Activated naive CD8-positive, alpha-beta T cell treated with anti-CD3 and anti-CD28 coated beads, Interleukin-2, amount 10 ng/mL, durations not matched to agents 7 days and 5 days (primary cell): ENCODE results near the gene GGTA1. TPM values are rescaled to one million over a fixed set of nuclear protein-coding genes. Genes with fewer than 3 reads are reported as not detected.
A peak's percentile ranks its signal among the peaks of the same experiment; 100 is the strongest.
"Not testable (repeated sequence)": the region's sequence is repeated elsewhere in the genome, so short reads cannot be mapped to it uniquely, and the experiment has no call there.

Source experiments
- ATAC-seq: fragments of 150-1000 bp; cut with Tn5 transposase; one replicate; pipeline ENCODE4 v1.10.0; 2021; ENCODE audit warnings: low read depth, moderate library complexity
- POLR2A ChIA-PET: fragments of 350-600 bp; sonication (Branson Sonifier 250); formaldehyde crosslinking; loops from one replicate; lab custom pipeline; 2021; ENCODE audit warnings: antibody characterized with exemption; lab: Charles Lee
- DNase-seq: peaks from one replicate; pipeline ENCODE4 v3.0.0; 2021
- H3K27ac Mint-ChIP-seq: one replicate; pipeline ENCODE4 v1.8.0; 2022; ENCODE audit warnings: mild to moderate bottlenecking, mixed read lengths
- H3K27me3 Mint-ChIP-seq: one replicate; pipeline ENCODE4 v1.8.0; 2022; ENCODE audit warnings: mild to moderate bottlenecking, moderate library complexity, mixed read lengths
- H3K36me3 Mint-ChIP-seq: one replicate; pipeline ENCODE4 v1.8.0; 2021; ENCODE audit warnings: mild to moderate bottlenecking, mixed read lengths
- H3K4me1 Mint-ChIP-seq: one replicate; pipeline ENCODE4 v1.8.0; 2021; ENCODE audit warnings: mixed read lengths
- H3K4me3 Mint-ChIP-seq: one replicate; pipeline ENCODE4 v1.8.0; 2022; ENCODE audit warnings: mild to moderate bottlenecking, moderate library complexity, mixed read lengths
- H3K9me3 Mint-ChIP-seq: one replicate; pipeline ENCODE4 v1.8.0; 2021; ENCODE audit warnings: mixed read lengths
- total RNA-seq, 2 experiments: library from RNA; stranded (reverse); gene quantifications; one replicate each; pipeline ENCODE4 v1.2.3, GENCODE V29; 2021

The GGTA1 gene
- not detected for total RNA-seq

DNA sequence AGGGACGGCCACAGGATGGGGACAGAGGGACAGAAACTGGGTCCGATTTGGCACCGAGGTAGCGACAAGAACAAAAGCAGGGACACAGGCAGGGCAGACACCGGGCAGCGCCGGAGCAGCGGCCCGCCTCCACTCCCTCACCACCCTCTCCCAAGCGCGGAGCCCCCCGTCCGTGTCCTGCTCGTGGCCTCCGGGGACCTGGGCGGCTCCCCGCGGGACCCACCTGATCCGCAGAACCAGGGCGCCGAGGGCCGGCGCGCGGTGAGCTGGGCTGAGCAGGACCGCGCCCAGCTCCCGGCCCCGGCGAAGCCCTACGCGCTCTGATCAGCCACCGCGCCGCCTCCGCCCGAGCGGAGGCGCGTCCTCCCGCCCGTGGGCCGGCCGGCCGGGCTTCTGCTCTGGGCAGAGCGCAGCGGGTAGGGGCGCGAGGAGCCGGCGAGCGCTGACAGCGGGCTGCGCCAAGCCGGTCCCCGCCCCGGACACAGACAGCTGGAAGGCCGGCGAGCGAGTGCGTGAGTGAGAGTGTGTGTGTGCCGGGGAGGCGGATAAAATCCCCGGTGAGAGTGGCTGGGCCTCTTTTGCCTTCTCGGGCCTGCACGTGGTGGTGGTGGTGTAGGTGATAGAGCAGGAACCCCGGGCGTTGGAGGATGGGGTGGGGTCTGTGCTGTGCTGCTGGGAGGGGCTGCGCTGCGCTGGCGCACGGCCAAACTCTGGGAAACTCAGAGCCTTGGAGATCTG, at the start of gene GGTA1:
TSS of gene GGTA1 (minus strand) at position 418 of the 738 bp plus-strand sequence. CDS start 31,922 bp downstream, outside the sequence.
- peak; percentile 45 for ATAC-seq
- Mint-ChIP-seq H3K27ac (no peak within 1 kb of the TSS), H3K36me3 (no peaks in the 10 kb centered on the region), H3K4me3 (peak within 1 kb of the TSS; percentile 71), H3K4me1 (peaks cover 22% of the 10 kb centered on the region), H3K9me3 (peaks cover 3% of the 10 kb centered on the region), H3K27me3 (peaks cover 62% of the 10 kb centered on the region)
- peak; percentile 52 for DNase-seq
- POLR2A ChIA-PET: no interaction called here

DNA sequence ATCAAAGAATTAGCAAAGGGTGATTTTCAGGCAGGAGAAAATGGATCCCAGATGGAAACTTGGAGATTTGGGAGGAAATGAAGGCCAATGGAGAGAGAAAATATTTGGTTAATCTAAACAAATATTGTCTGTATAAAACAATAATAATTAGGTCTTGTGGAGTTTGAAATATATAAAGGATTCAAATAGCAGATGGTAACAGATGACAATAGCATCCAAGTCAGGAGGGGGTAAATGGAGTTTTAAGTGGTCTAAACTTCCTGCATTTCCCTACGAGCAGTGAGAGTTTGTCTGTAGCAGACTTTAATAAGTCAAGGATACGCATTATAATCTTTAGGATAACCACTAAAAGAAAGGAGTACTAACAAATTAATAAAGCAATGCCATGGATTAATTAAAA, 49.0 kb upstream of the GGTA1 start:
- peaks cover 33% of the 10 kb centered on the region for H3K27me3 Mint-ChIP-seq
- H3K36me3 Mint-ChIP-seq: no peaks in the 10 kb centered on the region
- no peak for ATAC-seq
- no peaks in the 10 kb centered on the region for H3K9me3 Mint-ChIP-seq
- no peak overlapping the region for H3K27ac Mint-ChIP-seq
- peaks cover 4% of the 10 kb centered on the region for H3K4me1 Mint-ChIP-seq
- no peak overlapping the region for H3K4me3 Mint-ChIP-seq
- POLR2A ChIA-PET: no interaction called here
- DNase-seq: no peak

DNA sequence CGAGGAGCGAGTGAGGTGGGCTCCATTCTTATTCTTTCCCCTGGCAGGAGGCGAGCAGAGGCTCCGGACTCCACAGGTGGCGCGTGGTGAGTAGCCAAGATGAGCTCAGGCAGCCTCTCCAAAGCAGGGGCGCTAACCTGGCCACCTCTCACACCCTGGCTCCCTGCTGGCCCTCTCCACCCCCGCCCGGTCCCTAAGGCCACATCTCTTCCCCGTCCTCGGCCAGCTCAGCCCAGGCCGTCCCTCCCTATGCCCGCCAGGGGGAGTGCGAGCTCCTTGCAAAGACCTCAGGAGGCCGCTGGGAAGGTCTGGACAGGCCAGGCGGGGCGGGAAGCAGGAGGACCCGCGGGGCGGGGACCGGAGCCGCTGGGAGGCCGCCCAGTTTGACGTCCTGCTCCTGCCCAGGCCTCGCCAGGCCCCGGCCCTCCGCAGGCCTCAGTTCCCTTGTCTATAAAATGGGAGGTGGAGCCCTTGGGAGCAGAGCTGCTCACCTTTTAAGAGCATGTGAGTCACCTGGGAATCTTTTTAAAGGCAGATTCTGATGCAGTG, 46.3 kb upstream of the GGTA1 start:
- Mint-ChIP-seq H3K4me1 (peaks cover under 1% of the 10 kb centered on the region), H3K27ac (no peak overlapping the region), H3K9me3 (no peaks in the 10 kb centered on the region), H3K36me3 (no peaks in the 10 kb centered on the region), H3K4me3 (no peak overlapping the region), H3K27me3 (peaks cover 22% of the 10 kb centered on the region)
- POLR2A ChIA-PET: interaction anchor here (1.1 kb wide), 1 partner anchor 138 kb away, joined by 4 read pairs; no protein-coding TSS in a partner anchor
- ATAC-seq (peak; percentile 92), DNase-seq (peak; percentile 85)

DNA sequence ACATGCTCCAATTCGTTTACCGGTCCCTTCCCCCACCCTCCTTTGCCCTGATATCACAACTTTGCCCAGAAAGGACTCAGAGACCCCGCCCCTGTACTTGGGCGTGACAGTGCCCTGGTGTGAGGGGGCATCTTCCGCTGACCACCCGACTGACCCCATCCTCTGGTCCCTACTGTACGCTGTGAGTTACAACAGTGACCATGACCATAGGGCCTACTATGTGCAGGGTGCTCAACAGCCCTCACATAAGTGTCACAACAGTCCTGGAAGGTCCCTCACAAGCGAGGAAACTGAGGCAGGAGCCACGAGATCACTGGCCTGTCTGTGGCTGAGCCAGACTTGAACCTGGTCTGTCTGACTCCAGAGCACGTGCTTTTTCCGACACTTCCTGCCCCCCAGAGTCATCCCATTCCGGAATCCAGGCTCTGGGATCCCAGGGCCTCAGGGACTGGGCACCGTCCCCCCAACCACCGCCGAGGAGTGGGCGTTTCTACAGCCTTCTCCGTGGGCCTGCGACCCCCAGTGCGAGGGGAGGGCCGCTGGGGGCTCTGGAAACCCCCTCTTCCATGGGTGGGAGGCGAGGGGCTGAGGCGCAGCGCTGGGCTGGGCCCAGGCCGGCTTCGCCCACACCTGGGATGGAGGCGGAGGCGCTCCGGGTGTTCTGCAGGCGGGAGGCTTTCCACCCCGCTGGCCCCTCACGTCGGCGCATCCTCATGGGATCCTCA, 45.7 kb upstream of the GGTA1 start:
- ATAC-seq (no peak), DNase-seq (no peak)
- Mint-ChIP-seq H3K9me3 (no peaks in the 10 kb centered on the region), H3K4me1 (no peaks in the 10 kb centered on the region), H3K27ac (no peak overlapping the region), H3K27me3 (peaks cover 21% of the 10 kb centered on the region), H3K36me3 (no peaks in the 10 kb centered on the region), H3K4me3 (no peak overlapping the region)
- POLR2A ChIA-PET: interaction anchor here (1.1 kb wide), 1 partner anchor 139 kb away, joined by 4 read pairs; no protein-coding TSS in a partner anchor

DNA sequence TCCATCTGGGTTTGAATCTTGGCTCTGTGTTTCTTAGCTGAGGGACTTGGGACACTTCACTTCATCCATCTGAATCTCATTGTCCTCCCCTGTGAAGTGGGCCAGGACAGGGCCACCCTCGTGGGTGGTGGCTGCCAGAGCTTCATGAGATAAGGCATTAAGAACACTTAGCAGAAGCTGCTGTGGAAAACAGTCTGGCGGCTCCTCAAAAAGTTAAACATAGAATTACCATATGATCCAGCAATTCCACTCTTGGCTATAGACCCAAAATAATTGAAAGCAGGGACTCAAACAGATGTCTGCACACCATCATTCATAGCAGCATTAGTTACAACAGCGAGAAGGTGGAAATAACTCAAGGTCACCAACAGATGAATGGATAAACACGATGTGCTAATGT, 42.4 kb upstream of the GGTA1 start:
- Mint-ChIP-seq H3K4me3 (no peak overlapping the region), H3K9me3 (no peaks in the 10 kb centered on the region), H3K4me1 (no peaks in the 10 kb centered on the region), H3K36me3 (no peaks in the 10 kb centered on the region), H3K27ac (no peak overlapping the region), H3K27me3 (peaks cover 8% of the 10 kb centered on the region)
- ATAC-seq: no peak
- no peak for DNase-seq
- POLR2A ChIA-PET: no interaction called here

DNA sequence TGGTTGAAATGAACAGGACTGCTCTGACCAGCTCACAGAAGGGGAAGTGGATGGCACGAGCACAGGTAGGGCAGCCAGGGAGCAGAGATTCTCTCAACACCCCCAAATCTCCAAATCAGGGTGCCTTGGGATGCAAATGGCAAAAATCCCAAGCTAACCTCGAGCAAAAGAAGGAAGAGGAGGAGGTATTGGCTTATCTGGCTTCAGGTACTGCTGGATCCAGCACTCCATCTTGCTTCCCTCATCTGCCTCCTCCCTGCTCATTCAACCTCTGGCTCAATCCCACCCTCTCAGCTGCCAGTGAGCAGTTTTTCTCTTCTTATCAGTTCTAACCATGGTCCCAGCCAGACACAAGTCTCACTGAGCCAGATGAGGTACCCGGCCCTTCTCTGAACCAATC, 41.6 kb upstream of the GGTA1 start:
- POLR2A ChIA-PET: no interaction called here
- DNase-seq (no peak), ATAC-seq (no peak)
- no peaks in the 10 kb centered on the region for H3K9me3 Mint-ChIP-seq
- H3K27me3 Mint-ChIP-seq: peaks cover 2% of the 10 kb centered on the region
- H3K4me3 Mint-ChIP-seq: no peak overlapping the region
- H3K27ac Mint-ChIP-seq: no peak overlapping the region
- no peaks in the 10 kb centered on the region for H3K36me3 Mint-ChIP-seq
- H3K4me1 Mint-ChIP-seq: no peaks in the 10 kb centered on the region

DNA sequence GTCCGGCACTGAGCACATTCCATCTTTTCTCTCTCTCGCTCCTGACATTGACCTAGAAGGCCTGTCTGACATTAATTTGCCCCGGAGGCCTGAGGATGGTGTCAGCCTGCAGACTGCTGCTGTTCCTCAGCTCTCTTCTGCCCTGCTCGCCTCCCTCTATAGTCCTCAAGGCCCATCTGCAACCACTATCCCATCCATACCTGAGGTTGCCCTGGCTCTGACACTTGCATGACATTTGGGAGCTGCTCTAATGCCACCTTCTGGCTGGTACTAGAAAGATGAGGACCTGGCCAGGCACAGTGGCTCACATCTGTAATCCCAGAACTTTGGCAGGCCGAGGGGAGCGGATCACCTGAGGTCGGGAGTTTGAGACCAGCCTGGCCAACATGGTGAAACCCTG, 38.6 kb upstream of the GGTA1 start:
- no peaks in the 10 kb centered on the region for H3K4me1 Mint-ChIP-seq
- no peak overlapping the region for H3K4me3 Mint-ChIP-seq
- DNase-seq (no peak), ATAC-seq (no peak)
- POLR2A ChIA-PET: no interaction called here
- H3K36me3 Mint-ChIP-seq: no peaks in the 10 kb centered on the region
- H3K9me3 Mint-ChIP-seq: no peaks in the 10 kb centered on the region
- peaks cover 7% of the 10 kb centered on the region for H3K27me3 Mint-ChIP-seq
- H3K27ac Mint-ChIP-seq: no peak overlapping the region

DNA sequence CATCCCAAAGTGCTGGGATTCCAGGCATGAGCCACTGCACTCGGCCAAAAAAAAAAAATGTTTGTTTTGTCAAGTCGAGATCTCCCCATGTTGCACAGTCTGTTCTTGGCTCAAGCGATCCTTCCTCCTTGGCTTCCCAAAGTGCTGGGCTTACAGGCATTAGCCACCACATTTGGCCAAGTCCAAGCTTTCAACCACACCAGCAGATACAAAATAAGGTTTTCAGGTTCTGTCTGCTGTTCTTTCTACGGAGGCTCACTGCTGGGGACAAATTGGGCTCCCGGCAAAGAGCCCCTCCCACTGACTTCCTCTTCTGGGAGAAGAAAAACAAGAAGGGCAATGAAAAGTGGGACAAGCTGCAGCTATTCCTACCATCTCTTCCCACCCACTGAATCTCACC, 37.6 kb upstream of the GGTA1 start:
- ATAC-seq (no peak), DNase-seq (no peak)
- Mint-ChIP-seq H3K4me1 (no peaks in the 10 kb centered on the region), H3K36me3 (no peaks in the 10 kb centered on the region), H3K27ac (no peak overlapping the region), H3K4me3 (no peak overlapping the region), H3K9me3 (no peaks in the 10 kb centered on the region), H3K27me3 (peaks cover 7% of the 10 kb centered on the region)
- POLR2A ChIA-PET: no interaction called here

DNA sequence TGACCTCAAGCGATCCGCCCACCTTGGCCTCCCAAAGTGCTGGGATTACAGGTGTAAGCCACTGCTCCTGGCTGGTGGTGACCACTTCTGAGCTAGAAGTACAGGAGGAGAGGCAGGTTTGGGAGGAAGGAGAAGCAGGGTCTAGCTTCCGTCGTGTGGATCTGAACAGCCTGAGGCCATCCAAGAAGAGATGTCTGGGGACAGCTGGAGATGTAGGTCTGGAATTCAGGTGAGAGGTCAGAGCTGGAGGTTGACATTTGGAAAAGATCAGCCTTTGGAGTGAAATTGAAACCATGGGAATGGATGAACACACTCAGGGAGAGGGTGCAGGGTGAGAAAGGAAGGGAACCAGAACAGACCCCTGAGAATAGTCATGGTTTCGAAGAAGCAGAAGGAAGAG, 33.2 kb upstream of the GGTA1 start:
- no peaks in the 10 kb centered on the region for H3K36me3 Mint-ChIP-seq
- ATAC-seq: no peak
- H3K27me3 Mint-ChIP-seq: peaks cover 7% of the 10 kb centered on the region
- DNase-seq: no peak
- no peak overlapping the region for H3K4me3 Mint-ChIP-seq
- H3K27ac Mint-ChIP-seq: no peak overlapping the region
- H3K4me1 Mint-ChIP-seq: no peaks in the 10 kb centered on the region
- POLR2A ChIA-PET: no interaction called here
- H3K9me3 Mint-ChIP-seq: no peaks in the 10 kb centered on the region

DNA sequence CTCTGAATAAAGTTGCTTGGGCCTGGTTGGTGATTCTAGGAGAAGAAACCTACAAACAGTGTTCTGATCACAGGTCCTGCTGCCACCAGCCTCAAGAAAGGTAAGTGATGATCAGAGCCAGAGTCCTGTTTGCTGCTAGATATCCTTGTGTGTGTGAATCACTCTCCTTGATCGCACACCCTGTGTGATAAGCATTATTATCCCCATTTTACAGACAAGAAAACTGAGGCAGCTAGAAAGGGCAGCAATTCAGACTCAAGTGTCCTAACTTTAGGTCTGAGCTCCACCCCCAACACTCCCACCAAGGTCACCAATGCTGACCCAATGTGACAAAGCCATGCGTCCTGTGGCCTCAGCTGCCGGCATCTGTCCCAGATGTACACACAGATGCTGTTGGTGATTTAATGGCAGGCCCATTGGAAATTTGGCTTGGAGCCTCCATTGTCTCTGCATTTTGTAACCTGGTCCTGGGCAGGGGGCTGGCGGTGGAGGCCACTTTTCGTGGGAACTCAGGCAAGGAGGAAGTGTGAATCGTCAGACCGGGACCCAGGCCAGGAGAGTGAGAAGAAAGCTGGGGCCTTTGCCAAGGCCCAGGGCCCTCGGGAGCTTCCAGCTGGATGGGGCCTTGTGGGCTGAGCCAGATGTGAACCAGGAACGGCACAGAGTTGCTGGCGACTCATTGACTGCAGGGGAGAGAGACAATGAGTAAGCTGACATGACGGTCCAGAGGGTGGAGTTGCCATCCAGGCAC, 29.8 kb upstream of the GGTA1 start:
- peaks cover 11% of the 10 kb centered on the region for H3K27me3 Mint-ChIP-seq
- no peak overlapping the region for H3K27ac Mint-ChIP-seq
- H3K9me3 Mint-ChIP-seq: no peaks in the 10 kb centered on the region
- POLR2A ChIA-PET: no interaction called here
- DNase-seq: no peak
- H3K4me3 Mint-ChIP-seq: no peak overlapping the region
- ATAC-seq: no peak
- no peaks in the 10 kb centered on the region for H3K36me3 Mint-ChIP-seq
- no peaks in the 10 kb centered on the region for H3K4me1 Mint-ChIP-seq

DNA sequence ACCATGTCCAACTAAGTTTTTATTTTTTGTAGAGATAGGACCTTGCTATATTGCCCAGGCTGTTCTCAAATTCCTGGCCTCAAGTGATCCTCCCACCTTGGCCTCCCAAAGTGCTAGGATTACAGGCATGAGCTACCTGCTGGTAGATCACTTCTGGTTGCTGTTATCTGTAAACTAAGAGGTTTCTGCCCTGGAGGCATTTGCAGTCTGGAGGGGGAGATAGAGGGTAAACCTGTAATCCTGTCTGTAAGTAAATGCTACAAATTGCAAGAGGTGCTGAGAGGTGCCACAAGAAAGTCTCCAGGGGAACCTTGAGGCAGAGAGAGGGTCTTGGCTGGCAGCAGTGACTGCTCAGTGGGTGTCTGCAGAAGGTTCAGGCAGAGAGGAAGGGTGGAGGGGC, 29.0 kb upstream of the GGTA1 start:
- POLR2A ChIA-PET: no interaction called here
- Mint-ChIP-seq H3K27ac (no peak overlapping the region), H3K9me3 (no peaks in the 10 kb centered on the region), H3K27me3 (peaks cover 10% of the 10 kb centered on the region), H3K36me3 (no peaks in the 10 kb centered on the region), H3K4me3 (no peak overlapping the region), H3K4me1 (no peaks in the 10 kb centered on the region)
- ATAC-seq (no peak), DNase-seq (no peak)

DNA sequence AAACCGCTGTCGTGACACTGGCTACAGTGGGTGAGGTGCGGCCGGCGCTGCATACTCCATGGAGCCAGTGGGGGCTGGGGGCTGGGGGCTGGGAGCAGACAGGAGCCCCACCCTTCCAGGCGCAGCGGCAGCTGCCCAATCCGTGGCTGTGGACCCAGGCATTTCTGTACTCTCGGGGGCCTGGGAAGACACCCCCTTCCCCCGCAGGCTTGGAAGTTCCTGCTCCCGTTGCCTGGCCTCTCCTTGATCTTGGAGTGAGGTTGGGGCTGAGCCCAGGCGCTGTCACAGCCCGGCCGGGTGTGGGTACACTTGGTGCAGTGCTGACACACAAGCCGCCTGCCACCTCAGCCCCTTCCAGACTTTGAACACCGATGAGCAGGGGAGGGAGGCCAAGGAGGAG, 27.7 kb upstream of the GGTA1 start:
- POLR2A ChIA-PET: no interaction called here
- DNase-seq: no peak
- ATAC-seq: no peak
- Mint-ChIP-seq H3K9me3 (peaks cover 3% of the 10 kb centered on the region), H3K4me3 (no peak overlapping the region), H3K4me1 (no peaks in the 10 kb centered on the region), H3K27ac (no peak overlapping the region), H3K27me3 (peaks cover 12% of the 10 kb centered on the region), H3K36me3 (no peaks in the 10 kb centered on the region)

DNA sequence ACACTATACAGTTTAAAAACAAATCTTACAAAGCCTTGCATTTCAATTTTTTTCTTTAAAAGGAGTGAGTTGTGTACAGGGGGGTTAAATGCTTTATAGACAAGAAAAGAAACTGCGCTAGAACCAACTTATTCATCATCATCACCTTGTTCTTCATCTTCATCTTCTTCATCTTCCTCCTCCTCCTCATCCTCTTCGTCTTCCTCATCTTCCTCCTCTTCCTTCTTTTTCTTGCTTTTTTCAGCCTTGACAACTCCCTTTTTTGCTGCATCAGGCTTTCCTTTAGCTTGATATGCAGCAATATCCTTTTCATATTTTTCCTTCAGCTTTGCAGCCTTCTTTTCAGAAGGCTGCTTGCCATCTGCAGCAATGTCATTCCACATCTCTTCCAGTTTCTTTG, 20.0 kb upstream of the GGTA1 start:
- POLR2A ChIA-PET, H3K36me3 Mint-ChIP-seq, H3K9me3 Mint-ChIP-seq, DNase-seq, H3K4me3 Mint-ChIP-seq, H3K4me1 Mint-ChIP-seq, ATAC-seq, H3K27ac Mint-ChIP-seq: not testable (repeated sequence)
- H3K27me3 Mint-ChIP-seq: peaks cover 16% of the 10 kb centered on the region
